OCI-LY1 (cell line): ENCODE results near the gene USH2A.

Experiments
- EZH2 ChIP-seq: fragments of 200-600 bp; sonication (generic), shearing (Covaris generic); IDR thresholded peaks from 2 replicates; pipeline ENCODE4 v1.8.0; 2017; ENCODE audit warnings: borderline replicate concordance, mixed run types, mild to moderate bottlenecking, antibody characterized with exemption, low read length, moderate library complexity, mixed read lengths
- TF ChIP-seq, protein P1 (sequence below): fragments of 200-600 bp; sonication (generic), shearing (Covaris generic); IDR thresholded peaks from 2 replicates; pipeline ENCODE4 v1.5.1; 2017; ENCODE audit warnings: mild to moderate bottlenecking, antibody characterized with exemption, low read length, moderate library complexity, mixed read lengths

DNA sequence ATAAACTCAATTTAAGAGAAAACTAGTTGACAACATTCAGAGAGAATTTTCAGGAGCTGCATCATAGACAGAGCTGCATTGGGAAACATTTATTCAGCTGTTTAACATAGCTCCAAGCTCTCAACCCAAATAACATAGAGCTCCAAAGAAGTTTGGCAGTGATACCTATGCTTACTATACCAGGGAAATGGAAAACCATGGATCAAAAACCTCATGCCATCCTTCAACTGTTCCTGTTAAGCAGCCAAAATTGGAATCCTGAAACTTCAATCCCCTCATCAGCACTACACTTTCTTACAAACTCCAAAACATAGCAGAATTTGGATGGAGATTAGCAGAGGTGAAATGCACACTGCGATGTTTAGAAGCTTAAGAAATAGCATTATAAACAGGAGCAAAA is 164.4 kb downstream of the USH2A start:
- TF ChIP-seq, protein P1, sequence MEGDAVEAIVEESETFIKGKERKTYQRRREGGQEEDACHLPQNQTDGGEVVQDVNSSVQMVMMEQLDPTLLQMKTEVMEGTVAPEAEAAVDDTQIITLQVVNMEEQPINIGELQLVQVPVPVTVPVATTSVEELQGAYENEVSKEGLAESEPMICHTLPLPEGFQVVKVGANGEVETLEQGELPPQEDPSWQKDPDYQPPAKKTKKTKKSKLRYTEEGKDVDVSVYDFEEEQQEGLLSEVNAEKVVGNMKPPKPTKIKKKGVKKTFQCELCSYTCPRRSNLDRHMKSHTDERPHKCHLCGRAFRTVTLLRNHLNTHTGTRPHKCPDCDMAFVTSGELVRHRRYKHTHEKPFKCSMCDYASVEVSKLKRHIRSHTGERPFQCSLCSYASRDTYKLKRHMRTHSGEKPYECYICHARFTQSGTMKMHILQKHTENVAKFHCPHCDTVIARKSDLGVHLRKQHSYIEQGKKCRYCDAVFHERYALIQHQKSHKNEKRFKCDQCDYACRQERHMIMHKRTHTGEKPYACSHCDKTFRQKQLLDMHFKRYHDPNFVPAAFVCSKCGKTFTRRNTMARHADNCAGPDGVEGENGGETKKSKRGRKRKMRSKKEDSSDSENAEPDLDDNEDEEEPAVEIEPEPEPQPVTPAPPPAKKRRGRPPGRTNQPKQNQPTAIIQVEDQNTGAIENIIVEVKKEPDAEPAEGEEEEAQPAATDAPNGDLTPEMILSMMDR: no peak
- no peak for TF ChIP-seq EZH2
